ENCODE measurements around the gene TGFB1. TPM values are rescaled to one million over a fixed set of nuclear protein-coding genes. Genes with fewer than 3 reads are reported as not detected.

The TGFB1 gene
- total RNA-seq, 4 donors from 2014 or later = 12.4 to 29.1 (median 21.4) TPM

DNA sequence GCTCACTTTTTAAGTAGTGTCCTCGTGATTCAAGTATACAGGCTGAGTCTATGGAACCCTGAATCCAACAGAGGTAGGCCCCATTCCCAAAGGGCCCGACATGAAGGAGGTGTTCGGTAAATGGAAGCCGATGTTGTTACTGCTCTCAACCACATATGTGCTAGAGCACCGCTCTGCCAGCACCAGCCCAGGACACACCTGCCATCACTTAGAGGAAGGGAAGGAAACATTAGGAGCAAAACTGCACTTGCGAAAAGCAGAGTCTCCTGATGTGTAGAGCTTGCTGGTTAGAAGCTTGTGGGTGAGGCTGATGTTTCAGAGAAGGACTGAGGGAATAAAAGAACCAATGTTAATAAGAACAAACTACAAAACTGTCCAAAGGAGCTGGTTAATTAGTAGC, 53.2 kb downstream of the TGFB1 start:
- TF ChIP-seq, protein P1, sequence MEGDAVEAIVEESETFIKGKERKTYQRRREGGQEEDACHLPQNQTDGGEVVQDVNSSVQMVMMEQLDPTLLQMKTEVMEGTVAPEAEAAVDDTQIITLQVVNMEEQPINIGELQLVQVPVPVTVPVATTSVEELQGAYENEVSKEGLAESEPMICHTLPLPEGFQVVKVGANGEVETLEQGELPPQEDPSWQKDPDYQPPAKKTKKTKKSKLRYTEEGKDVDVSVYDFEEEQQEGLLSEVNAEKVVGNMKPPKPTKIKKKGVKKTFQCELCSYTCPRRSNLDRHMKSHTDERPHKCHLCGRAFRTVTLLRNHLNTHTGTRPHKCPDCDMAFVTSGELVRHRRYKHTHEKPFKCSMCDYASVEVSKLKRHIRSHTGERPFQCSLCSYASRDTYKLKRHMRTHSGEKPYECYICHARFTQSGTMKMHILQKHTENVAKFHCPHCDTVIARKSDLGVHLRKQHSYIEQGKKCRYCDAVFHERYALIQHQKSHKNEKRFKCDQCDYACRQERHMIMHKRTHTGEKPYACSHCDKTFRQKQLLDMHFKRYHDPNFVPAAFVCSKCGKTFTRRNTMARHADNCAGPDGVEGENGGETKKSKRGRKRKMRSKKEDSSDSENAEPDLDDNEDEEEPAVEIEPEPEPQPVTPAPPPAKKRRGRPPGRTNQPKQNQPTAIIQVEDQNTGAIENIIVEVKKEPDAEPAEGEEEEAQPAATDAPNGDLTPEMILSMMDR (IDR thresholded peaks at IDR 0.05; ENCODE audit: low read depth) = no peak

DNA sequence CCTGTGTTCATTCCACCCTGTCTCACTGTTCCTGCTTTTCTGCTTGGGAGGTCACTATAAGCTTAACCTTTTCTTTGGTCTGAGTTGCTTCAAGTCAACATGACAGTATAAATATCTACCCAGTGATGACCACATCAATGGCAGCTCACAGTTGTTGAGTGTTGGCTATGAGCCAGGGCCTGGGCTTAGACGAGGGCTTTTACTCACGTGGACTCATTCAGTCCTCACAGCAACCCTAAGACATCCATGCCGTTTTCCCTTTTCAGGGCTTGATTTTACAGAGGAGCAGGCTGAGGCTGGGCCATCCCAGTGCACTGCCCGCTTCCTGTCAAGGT, 54.0 kb downstream of the TGFB1 start:
- TF ChIP-seq, protein P1 (IDR thresholded peaks at IDR 0.05; ENCODE audit: low read depth) = no peak

DNA sequence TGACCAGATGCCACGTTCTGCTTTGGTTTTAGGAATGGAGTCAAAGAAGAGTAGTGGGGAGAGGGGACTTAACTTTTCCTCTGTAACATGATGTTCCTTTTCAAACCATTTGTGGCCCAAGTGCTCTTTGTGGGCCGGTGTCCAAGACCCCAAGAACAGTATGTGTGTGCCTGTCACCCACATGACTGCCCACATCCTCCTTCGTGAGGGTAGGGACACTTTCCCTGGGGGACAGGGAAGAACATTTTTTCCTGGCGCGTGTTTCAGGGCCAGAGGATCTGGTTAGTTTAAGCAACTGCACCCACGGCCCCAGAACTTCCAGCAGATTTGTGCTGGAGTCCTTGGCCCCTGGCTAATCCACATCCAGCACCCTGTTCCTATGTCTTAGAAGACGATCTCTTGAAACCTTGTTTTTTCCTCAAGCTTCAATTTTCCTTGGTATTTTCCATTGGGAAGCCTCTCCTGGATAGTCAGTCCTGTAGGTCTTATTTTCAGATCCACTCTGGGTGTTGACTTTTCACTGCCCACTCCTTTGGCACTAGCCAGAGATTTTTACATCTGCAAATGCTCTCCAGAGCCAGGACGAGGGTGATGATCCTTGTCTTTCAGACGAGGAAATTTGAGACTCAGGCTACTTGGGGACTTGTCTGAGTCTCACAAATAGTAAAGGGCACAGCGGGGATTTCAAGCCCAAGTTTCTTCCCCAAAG, 54.5 kb downstream of the TGFB1 start:
- TF ChIP-seq, protein P1 (IDR thresholded peaks at IDR 0.05; ENCODE audit: low read depth) = no peak

DNA sequence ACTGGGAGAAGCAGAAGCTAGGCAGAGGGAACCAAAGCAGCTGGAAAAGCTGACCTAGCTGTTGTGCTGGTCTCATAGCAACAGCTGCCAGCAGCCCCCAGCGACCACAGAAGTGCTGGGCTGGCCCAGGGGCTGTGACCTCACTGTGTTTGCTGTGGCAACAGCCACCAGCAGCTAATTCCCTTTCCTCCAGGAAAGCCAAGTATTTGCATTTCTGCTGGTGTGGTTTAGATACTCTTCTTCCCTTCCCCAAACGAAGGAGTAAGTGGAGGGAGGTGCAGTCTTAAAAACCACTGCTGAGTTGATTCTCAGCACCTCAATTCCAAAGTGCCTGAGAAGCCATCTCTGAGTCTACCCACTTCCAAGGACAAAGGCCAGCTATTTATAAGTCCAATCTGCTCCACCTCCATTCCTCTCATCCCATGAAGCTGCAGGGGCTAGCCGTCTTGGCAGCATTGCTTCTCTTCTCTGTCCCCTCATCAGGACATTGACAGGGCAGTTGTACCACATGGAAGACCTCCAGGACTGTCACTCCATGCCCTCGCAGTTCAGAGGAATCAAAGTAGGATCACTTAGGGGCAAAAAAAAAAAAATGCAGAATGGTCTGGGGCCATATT, 55.3 kb downstream of the TGFB1 start:
- TF ChIP-seq, protein P1 (IDR thresholded peaks at IDR 0.05; ENCODE audit: low read depth) = no peak

DNA sequence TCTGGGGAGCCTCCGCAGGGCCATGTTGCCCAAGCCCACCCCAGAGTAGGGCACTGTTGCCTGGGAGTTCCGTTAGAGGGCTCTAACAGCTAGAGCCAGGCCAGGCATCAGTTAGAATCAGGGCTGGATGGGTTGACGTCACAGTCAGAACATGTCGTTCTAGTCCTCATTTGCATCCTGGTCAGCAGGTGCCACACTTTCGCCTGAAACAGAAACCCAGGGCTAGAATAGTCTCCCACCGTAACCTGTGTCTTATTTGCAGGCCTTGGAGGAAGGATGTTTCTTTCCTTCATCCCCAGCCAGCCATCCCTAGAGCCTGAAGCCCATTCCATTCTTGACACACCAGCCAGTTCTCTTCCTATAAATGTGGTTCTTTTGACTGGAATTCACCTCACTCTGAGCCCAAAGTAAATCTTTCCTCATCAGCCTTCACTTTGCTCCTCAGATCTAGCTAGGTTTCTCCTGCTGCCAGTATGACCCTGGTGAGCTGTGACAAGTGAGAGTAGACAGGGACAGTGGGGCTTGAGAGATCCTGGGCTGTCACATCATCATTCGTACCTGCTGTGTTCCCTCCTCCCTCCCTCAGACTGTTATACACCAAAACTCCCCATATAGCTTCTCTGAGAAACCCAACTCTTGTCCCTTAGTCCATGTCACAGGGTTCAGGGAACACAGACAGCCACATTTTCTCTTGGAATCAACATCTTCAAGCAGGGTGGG, 55.9 kb downstream of the TGFB1 start:
- TF ChIP-seq, protein P1 (IDR thresholded peaks at IDR 0.05; ENCODE audit: low read depth) = no peak

DNA sequence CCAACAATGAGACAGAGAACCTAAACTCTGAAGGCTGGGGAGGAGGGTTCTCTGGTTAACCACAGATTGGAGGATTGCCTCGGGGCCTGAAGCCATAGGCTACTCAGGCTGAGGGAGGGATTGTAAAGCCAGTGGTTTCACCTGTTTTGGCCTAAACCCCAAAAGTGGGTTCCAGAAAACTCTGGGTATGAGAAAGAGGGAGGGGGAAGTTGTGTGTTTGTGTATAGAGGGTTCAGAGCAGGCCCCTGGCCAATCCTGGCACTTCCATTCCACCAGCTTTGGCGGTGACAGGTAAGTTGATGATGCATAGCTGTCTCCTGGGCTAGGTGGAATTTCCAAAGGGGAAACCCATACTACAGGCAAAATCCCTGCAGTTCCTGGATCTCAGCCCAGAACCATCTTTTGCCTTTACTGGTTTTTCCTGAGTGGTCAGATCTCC, 57.3 kb downstream of the TGFB1 start:
- TF ChIP-seq, protein P1 (IDR thresholded peaks at IDR 0.05; ENCODE audit: low read depth) = no peak

DNA sequence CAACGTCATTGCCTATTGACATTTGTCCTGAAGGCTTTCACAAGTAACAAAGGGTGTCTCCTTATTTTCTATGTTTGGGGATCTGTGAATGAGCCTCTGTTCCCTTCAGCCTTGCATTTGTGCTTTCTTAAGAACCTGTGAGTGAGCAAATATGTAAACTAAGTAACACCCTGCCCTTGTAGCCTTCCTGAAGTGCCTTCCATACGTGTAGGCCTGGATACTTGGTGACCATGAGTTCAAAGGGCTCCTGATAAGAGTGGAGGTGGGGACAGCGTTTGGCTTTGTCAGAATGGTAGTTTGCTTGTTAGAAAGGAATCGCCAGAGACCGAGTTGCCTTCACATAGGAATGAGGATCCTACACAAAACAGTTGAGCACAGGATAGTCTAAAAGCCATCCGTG, 58.2 kb downstream of the TGFB1 start:
- TF ChIP-seq, protein P1 (IDR thresholded peaks at IDR 0.05; ENCODE audit: low read depth) = no peak
